Measurements from ENCODE around the gene L3HYPDH. TPM values are rescaled to one million over a fixed set of nuclear protein-coding genes. Genes with fewer than 3 reads are reported as not detected.

The L3HYPDH gene
- polyA plus RNA-seq, 1 donor (not counting 4 experiments of a cell fraction or from before 2014, with no cell fraction given) = 37.5 TPM

GRCh38 chr14:59465316-59466135, 18.7 kb downstream of the L3HYPDH start, which contains the start of gene GPR135:
GPR135 (minus strand) TSS chr14:59465380; CDS start chr14:59465226, 154 bp downstream.
- Histone ChIP-seq H3K4me3 (ENCODE audit: control insufficient read depth in 2 of 3, extremely low read depth in 1 of 3, insufficient read depth in 2 of 3, low read depth in 1 of 3, low read length in 3 of 3) (peak within 1 kb of the TSS; percentile 22 to 57 (median 22)), H3K9me1 (ENCODE audit: control insufficient read depth, extremely low read depth, insufficient read depth, low read length) (no peaks in the 10 kb centered on the region), H3K79me2 (ENCODE audit: control insufficient read depth, insufficient read depth, low read length) (no peaks in the 10 kb centered on the region), H2AFZ (ENCODE audit: control insufficient read depth, low read length) (peak within 1 kb of the TSS; percentile 66), H3K4me2 (ENCODE audit: control insufficient read depth, extremely low read depth, insufficient read depth, low read depth, low read length) (peak within 1 kb of the TSS; percentile 68), H3K9me3 (ENCODE audit: control insufficient read depth, low read depth, low read length) (no peaks in the 10 kb centered on the region), H3K27ac (ENCODE audit: control insufficient read depth, insufficient read depth, low read length) (no peak within 1 kb of the TSS), H3K36me3 (ENCODE audit: control insufficient read depth in 2 of 2, extremely low read depth in 1 of 2, insufficient read depth in 2 of 2, low read length in 2 of 2) (peaks cover 0 to 10% of the 10 kb centered on the region in 2 experiments), H3K9ac (ENCODE audit: control insufficient read depth, extremely low read depth, insufficient read depth, low read length) (peak within 1 kb of the TSS; percentile 13), H3K4me1 (ENCODE audit: control insufficient read depth, extremely low read depth, insufficient read depth, low read length) (peaks cover 3% of the 10 kb centered on the region), H3K27me3 (ENCODE audit: control insufficient read depth, extremely low read depth, insufficient read depth, low read length) (no peaks in the 10 kb centered on the region), H4K20me1 (ENCODE audit: control insufficient read depth, extremely low read depth, insufficient read depth, low read length) (no peaks in the 10 kb centered on the region)
- no peak for FAIRE-seq
- no peak for DNase-seq (ENCODE audit: low read depth, low spot score)
- dilution Hi-C loops (cut with MboI; ENCODE audit: extremely low pct_ligation_motif_present, low sequenced_read_pairs) = no loop called here
- TF ChIP-seq, protein P1, sequence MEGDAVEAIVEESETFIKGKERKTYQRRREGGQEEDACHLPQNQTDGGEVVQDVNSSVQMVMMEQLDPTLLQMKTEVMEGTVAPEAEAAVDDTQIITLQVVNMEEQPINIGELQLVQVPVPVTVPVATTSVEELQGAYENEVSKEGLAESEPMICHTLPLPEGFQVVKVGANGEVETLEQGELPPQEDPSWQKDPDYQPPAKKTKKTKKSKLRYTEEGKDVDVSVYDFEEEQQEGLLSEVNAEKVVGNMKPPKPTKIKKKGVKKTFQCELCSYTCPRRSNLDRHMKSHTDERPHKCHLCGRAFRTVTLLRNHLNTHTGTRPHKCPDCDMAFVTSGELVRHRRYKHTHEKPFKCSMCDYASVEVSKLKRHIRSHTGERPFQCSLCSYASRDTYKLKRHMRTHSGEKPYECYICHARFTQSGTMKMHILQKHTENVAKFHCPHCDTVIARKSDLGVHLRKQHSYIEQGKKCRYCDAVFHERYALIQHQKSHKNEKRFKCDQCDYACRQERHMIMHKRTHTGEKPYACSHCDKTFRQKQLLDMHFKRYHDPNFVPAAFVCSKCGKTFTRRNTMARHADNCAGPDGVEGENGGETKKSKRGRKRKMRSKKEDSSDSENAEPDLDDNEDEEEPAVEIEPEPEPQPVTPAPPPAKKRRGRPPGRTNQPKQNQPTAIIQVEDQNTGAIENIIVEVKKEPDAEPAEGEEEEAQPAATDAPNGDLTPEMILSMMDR (optimal IDR thresholded peaks at IDR 0.05 in 1 of 3, IDR thresholded peaks at IDR 0.05 in 1 of 3, conservative IDR thresholded peaks at IDR 0.05 in 1 of 3; ENCODE audit: extremely low read depth in 1 of 3, insufficient read depth in 2 of 3, low read length in 3 of 3) = no peak
- TF ChIP-seq EZH2 (IDR thresholded peaks at IDR 0.05; ENCODE audit: low read length) = no peak

DNA sequence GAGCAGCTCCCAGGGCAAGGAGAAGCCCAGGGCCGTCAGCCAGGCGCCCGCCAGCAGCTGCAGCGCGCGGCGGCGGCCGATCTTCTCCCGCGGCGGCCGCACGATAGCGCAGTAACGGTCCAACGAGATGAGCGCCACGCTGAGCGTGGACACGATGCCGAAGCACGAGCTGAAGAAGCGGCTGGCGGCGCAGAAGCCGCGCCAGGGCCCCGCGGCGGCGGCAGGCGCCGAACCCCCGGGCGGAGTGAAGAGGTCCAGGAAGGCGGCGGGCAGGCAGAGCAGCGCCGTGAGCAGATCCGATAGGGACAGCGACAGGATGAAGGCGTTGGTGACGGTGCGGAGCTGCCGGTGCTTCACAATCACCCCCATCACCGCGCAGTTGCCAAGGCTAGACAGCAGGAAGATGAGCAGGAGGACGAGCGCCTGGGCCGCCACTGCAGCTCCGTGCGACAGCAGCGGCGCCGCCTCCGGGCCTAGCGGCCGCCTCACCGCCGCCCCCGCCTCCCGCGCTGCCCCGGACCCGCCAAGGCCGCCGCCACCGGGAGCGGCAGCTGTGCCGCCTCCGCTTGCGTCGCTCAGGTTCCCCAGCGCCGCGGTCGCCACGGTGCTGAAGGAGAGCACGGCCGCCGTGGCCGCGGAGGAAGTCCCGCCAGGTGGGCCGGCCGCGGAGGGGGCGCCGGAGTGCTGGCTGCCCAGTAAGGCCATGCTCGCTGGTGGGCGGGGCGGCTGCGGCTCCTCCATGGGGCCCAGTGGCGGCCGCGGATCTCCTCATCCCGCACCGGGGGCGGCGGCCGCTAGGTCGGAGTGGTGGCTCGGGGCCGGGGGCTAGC, 19.5 kb downstream of the L3HYPDH start:
- dilution Hi-C loops (cut with MboI; ENCODE audit: extremely low pct_ligation_motif_present, low sequenced_read_pairs) = no loop called here
- no peak for TF ChIP-seq EZH2 (IDR thresholded peaks at IDR 0.05; ENCODE audit: low read length)
- TF ChIP-seq, protein P1 (optimal IDR thresholded peaks at IDR 0.05 in 1 of 3, IDR thresholded peaks at IDR 0.05 in 1 of 3, conservative IDR thresholded peaks at IDR 0.05 in 1 of 3; ENCODE audit: extremely low read depth in 1 of 3, insufficient read depth in 2 of 3, low read length in 3 of 3) = no peak
- Histone ChIP-seq H4K20me1 (ENCODE audit: control insufficient read depth, extremely low read depth, insufficient read depth, low read length) (no peaks in the 10 kb centered on the region), H3K4me3 (ENCODE audit: control insufficient read depth in 2 of 3, extremely low read depth in 1 of 3, insufficient read depth in 2 of 3, low read depth in 1 of 3, low read length in 3 of 3) (peak overlapping the region; percentile 22 to 57 (median 22)), H3K9ac (ENCODE audit: control insufficient read depth, extremely low read depth, insufficient read depth, low read length) (peak overlapping the region; percentile 13), H3K79me2 (ENCODE audit: control insufficient read depth, insufficient read depth, low read length) (no peaks in the 10 kb centered on the region), H3K27me3 (ENCODE audit: control insufficient read depth, extremely low read depth, insufficient read depth, low read length) (no peaks in the 10 kb centered on the region), H3K9me1 (ENCODE audit: control insufficient read depth, extremely low read depth, insufficient read depth, low read length) (no peaks in the 10 kb centered on the region), H3K27ac (ENCODE audit: control insufficient read depth, insufficient read depth, low read length) (no peak overlapping the region), H3K4me2 (ENCODE audit: control insufficient read depth, extremely low read depth, insufficient read depth, low read depth, low read length) (peak overlapping the region; percentile 68), H3K9me3 (ENCODE audit: control insufficient read depth, low read depth, low read length) (no peaks in the 10 kb centered on the region), H3K36me3 (ENCODE audit: control insufficient read depth in 2 of 2, extremely low read depth in 1 of 2, insufficient read depth in 2 of 2, low read length in 2 of 2) (peaks cover 2 to 7% of the 10 kb centered on the region in 2 experiments), H2AFZ (ENCODE audit: control insufficient read depth, low read length) (peak overlapping the region; percentile 66), H3K4me1 (ENCODE audit: control insufficient read depth, extremely low read depth, insufficient read depth, low read length) (peaks cover 3% of the 10 kb centered on the region)
- no peak for DNase-seq (ENCODE audit: low read depth, low spot score)
- no peak for FAIRE-seq

Measured in keratinocyte (primary cell).